Measurements from ENCODE around the gene PRICKLE2.

PRICKLE2 gene

DNA sequence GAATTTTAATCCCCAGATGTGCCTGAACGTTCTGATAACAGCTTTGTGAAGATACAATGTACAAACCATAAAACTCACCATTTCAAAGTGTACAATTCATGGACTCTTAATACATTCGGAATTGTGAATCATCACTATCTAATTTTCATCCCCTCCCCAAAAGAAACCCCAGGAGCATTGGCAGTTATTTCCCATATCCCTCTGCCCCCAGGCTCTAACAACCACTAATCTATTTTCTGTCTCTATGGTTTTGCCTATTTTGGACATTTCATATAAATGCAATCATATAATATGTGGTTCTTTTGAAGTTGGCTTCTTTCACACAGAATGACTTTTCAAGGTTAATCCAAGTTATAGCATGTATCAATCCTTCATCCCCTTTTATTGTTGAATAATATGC lies 25.3 kb downstream of the PRICKLE2 start:
- Histone ChIP-seq H3K36me3 (ENCODE audit: control insufficient read depth in 4 of 4, insufficient read depth in 4 of 4, low read length in 3 of 4) (no peaks in the 10 kb centered on the region), H3K4me1 (ENCODE audit: control extremely low read depth in 1 of 4, control insufficient read depth in 4 of 4, insufficient read depth in 4 of 4, low read length in 3 of 4) (peaks cover 0 to 16% (median 5%) of the 10 kb centered on the region in 4 experiments), H3K4me3 (ENCODE audit: control insufficient read depth in 1 of 7, extremely low read depth in 1 of 7, insufficient read depth in 4 of 7, low read depth in 2 of 7, low read length in 6 of 7) (no peak overlapping the region), H3K27me3 (replicated peaks in 2 of 5; ENCODE audit: control insufficient read depth in 4 of 5, insufficient read depth in 5 of 5, low read length in 4 of 5) (no peaks in the 10 kb centered on the region), H3K27ac (ENCODE audit: insufficient read depth in 1 of 2, low read depth in 1 of 2, low read length in 2 of 2, poor library complexity in 1 of 2, severe bottlenecking in 2 of 2) (no peak overlapping the region), H3K9me3 (ENCODE audit: control extremely low read depth in 1 of 5, control insufficient read depth in 4 of 5, insufficient read depth in 2 of 5, low read depth in 1 of 5, low read length in 4 of 5) (no peaks in the 10 kb centered on the region)
- ChIA-PET POLR2A (no interaction called here), CTCF (no interaction called here)
- WGBS (ENCODE audit: insufficient coverage) = 83% methylated on average over 2 of the region's 2 CpGs
- DNase-seq = no peak

GRCh38 chr3:64196236-64196929 lies 28.9 kb downstream of the PRICKLE2 start:
- Histone ChIP-seq H3K4me1 (ENCODE audit: control extremely low read depth in 1 of 4, control insufficient read depth in 4 of 4, insufficient read depth in 4 of 4, low read length in 3 of 4) (peaks cover 0 to 3% (median 0%) of the 10 kb centered on the region in 4 experiments), H3K4me3 (ENCODE audit: control insufficient read depth in 1 of 7, extremely low read depth in 1 of 7, insufficient read depth in 4 of 7, low read depth in 2 of 7, low read length in 6 of 7) (no peak overlapping the region), H3K36me3 (ENCODE audit: control insufficient read depth in 4 of 4, insufficient read depth in 4 of 4, low read length in 3 of 4) (no peaks in the 10 kb centered on the region), H3K27me3 (replicated peaks in 2 of 5; ENCODE audit: control insufficient read depth in 4 of 5, insufficient read depth in 5 of 5, low read length in 4 of 5) (no peaks in the 10 kb centered on the region), H3K9me3 (ENCODE audit: control extremely low read depth in 1 of 5, control insufficient read depth in 4 of 5, insufficient read depth in 2 of 5, low read depth in 1 of 5, low read length in 4 of 5) (peaks cover 0 to 6% (median 0%) of the 10 kb centered on the region in 5 experiments), H3K27ac (ENCODE audit: insufficient read depth in 1 of 2, low read depth in 1 of 2, low read length in 2 of 2, poor library complexity in 1 of 2, severe bottlenecking in 2 of 2) (no peak overlapping the region)
- WGBS (ENCODE audit: insufficient coverage) = 100% methylated on average over 1 of the region's 5 CpGs
- no peak for DNase-seq
- ChIA-PET POLR2A (no interaction called here), CTCF (interaction anchor here (0.6 kb wide), 1 partner anchor 848 kb away, joined by 3 read pairs; no protein-coding TSS in a partner anchor)

GRCh38 chr3:64195789-64196188 lies 29.5 kb downstream of the PRICKLE2 start:
- Histone ChIP-seq H3K9me3 (ENCODE audit: control extremely low read depth in 1 of 5, control insufficient read depth in 4 of 5, insufficient read depth in 2 of 5, low read depth in 1 of 5, low read length in 4 of 5) (peaks cover 0 to 6% (median 0%) of the 10 kb centered on the region in 5 experiments), H3K27me3 (replicated peaks in 2 of 5; ENCODE audit: control insufficient read depth in 4 of 5, insufficient read depth in 5 of 5, low read length in 4 of 5) (no peaks in the 10 kb centered on the region), H3K36me3 (ENCODE audit: control insufficient read depth in 4 of 4, insufficient read depth in 4 of 4, low read length in 3 of 4) (no peaks in the 10 kb centered on the region), H3K4me3 (ENCODE audit: control insufficient read depth in 1 of 7, extremely low read depth in 1 of 7, insufficient read depth in 4 of 7, low read depth in 2 of 7, low read length in 6 of 7) (no peak overlapping the region), H3K27ac (ENCODE audit: insufficient read depth in 1 of 2, low read depth in 1 of 2, low read length in 2 of 2, poor library complexity in 1 of 2, severe bottlenecking in 2 of 2) (no peak overlapping the region), H3K4me1 (ENCODE audit: control extremely low read depth in 1 of 4, control insufficient read depth in 4 of 4, insufficient read depth in 4 of 4, low read length in 3 of 4) (peaks cover 0 to 3% (median 0%) of the 10 kb centered on the region in 4 experiments)
- WGBS (ENCODE audit: insufficient coverage) = no CpG with 5 or more reads among the region's 1 CpG
- no peak for DNase-seq
- ChIA-PET POLR2A (no interaction called here), CTCF (no interaction called here)

DNA sequence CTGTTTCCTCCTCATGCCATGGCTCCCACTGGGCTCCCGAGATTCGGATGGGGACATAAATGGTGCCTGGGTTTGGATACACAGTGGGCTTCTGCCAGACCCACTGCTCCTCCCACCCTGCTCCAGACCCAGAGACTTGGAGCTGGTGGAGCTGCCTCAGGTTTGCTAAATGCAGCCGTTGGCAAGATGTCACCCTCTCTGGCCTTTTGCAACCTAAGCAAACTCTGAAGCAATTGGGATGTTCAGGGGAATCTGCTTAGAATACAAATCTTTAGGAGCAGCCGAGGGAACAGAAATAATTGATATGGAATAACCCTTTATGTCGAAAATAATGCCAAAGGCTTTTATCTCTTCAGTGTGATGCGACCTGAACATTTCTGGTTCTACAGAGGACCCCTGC lies 33.4 kb downstream of the PRICKLE2 start:
- WGBS (ENCODE audit: insufficient coverage) = 97% methylated on average over 5 of the region's 6 CpGs
- peaks cover 0 to 6% (median 0%) of the 10 kb centered on the region in 5 experiments for H3K9me3 ChIP-seq (ENCODE audit: control extremely low read depth in 1 of 5, control insufficient read depth in 4 of 5, insufficient read depth in 2 of 5, low read depth in 1 of 5, low read length in 4 of 5)
- H3K4me3 ChIP-seq (ENCODE audit: control insufficient read depth in 1 of 7, extremely low read depth in 1 of 7, insufficient read depth in 4 of 7, low read depth in 2 of 7, low read length in 6 of 7) = no peak overlapping the region
- CTCF ChIA-PET = no interaction called here
- no peaks in the 10 kb centered on the region for H3K27me3 ChIP-seq (replicated peaks in 2 of 5; ENCODE audit: control insufficient read depth in 4 of 5, insufficient read depth in 5 of 5, low read length in 4 of 5)
- no peak for DNase-seq
- POLR2A ChIA-PET = no interaction called here
- H3K36me3 ChIP-seq (ENCODE audit: control insufficient read depth in 4 of 4, insufficient read depth in 4 of 4, low read length in 3 of 4) = no peaks in the 10 kb centered on the region
- H3K27ac ChIP-seq (ENCODE audit: insufficient read depth in 1 of 2, low read depth in 1 of 2, low read length in 2 of 2, poor library complexity in 1 of 2, severe bottlenecking in 2 of 2) = no peak overlapping the region
- no peaks in the 10 kb centered on the region for H3K4me1 ChIP-seq (ENCODE audit: control extremely low read depth in 1 of 4, control insufficient read depth in 4 of 4, insufficient read depth in 4 of 4, low read length in 3 of 4)

DNA sequence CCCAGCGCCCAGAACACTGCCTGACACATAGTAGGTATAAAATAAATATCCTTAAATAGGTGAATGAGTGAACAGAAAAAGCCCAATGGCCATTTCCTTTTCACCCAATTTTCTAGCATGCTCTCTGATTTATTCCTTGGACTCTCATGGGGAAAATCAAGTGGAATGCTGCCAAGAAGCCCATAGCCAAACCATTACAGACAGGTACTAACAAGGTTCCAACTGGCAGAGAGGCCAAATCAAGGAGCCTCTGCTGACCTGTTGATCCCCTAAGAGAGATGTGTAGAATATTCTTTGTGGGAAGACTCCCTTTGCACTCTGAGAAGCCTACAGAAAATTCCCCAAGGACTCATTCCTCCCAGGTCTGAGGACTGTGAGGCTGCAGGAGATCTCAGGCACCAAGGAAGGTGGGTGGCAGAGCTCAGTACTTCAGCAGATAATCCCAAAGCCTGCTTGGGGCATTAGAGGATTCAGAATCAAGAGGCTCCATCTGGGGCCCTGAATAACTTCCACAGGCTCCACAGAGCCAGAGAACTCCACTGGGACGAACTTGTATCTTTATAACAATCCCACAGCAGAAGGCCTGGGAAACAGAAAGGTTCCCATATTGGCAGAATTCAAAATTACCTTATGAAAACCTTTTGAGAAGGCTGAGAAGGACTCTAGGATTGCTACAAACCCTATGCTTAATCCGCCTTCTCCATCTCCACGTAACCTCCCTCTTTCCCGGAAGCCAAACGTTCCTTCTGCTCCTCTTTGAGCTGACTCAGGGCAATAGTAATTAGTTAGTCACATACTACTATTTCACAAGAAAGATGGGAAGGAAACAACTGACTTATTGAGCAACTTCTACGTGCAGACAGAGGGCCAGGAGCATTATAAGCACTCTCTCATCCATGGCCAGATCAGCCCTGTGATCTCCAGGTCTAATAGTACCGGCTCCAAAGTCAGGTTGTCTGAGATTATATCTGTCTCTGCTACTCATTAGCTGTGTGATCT lies 34.5 kb downstream of the PRICKLE2 start:
- H3K27ac ChIP-seq (ENCODE audit: insufficient read depth in 1 of 2, low read depth in 1 of 2, low read length in 2 of 2, poor library complexity in 1 of 2, severe bottlenecking in 2 of 2) = no peak overlapping the region
- H3K9me3 ChIP-seq (ENCODE audit: control extremely low read depth in 1 of 5, control insufficient read depth in 4 of 5, insufficient read depth in 2 of 5, low read depth in 1 of 5, low read length in 4 of 5) = peaks cover 0 to 6% (median 0%) of the 10 kb centered on the region in 5 experiments
- no peak for DNase-seq
- no peaks in the 10 kb centered on the region for H3K36me3 ChIP-seq (ENCODE audit: control insufficient read depth in 4 of 4, insufficient read depth in 4 of 4, low read length in 3 of 4)
- 91% methylated on average over 5 of the region's 8 CpGs for WGBS (ENCODE audit: insufficient coverage)
- POLR2A ChIA-PET = no interaction called here
- CTCF ChIA-PET = no interaction called here
- no peaks in the 10 kb centered on the region for H3K27me3 ChIP-seq (replicated peaks in 2 of 5; ENCODE audit: control insufficient read depth in 4 of 5, insufficient read depth in 5 of 5, low read length in 4 of 5)
- no peak overlapping the region for H3K4me3 ChIP-seq (ENCODE audit: control insufficient read depth in 1 of 7, extremely low read depth in 1 of 7, insufficient read depth in 4 of 7, low read depth in 2 of 7, low read length in 6 of 7)
- H3K4me1 ChIP-seq (ENCODE audit: control extremely low read depth in 1 of 4, control insufficient read depth in 4 of 4, insufficient read depth in 4 of 4, low read length in 3 of 4) = no peaks in the 10 kb centered on the region

- no peaks in the 10 kb centered on the region for H3K4me1 ChIP-seq (ENCODE audit: control extremely low read depth in 1 of 4, control insufficient read depth in 4 of 4, insufficient read depth in 4 of 4, low read length in 3 of 4)
- no peak overlapping the region for H3K4me3 ChIP-seq (ENCODE audit: control insufficient read depth in 1 of 7, extremely low read depth in 1 of 7, insufficient read depth in 4 of 7, low read depth in 2 of 7, low read length in 6 of 7)
- POLR2A ChIA-PET = no interaction called here
- CTCF ChIA-PET = no interaction called here
- WGBS (ENCODE audit: insufficient coverage) = 60% methylated on average over 7 of the region's 7 CpGs
- no peaks in the 10 kb centered on the region for H3K36me3 ChIP-seq (ENCODE audit: control insufficient read depth in 4 of 4, insufficient read depth in 4 of 4, low read length in 3 of 4)
- H3K27me3 ChIP-seq (replicated peaks in 2 of 5; ENCODE audit: control insufficient read depth in 4 of 5, insufficient read depth in 5 of 5, low read length in 4 of 5) = no peaks in the 10 kb centered on the region
- DNase-seq = no peak
- H3K9me3 ChIP-seq (ENCODE audit: control extremely low read depth in 1 of 5, control insufficient read depth in 4 of 5, insufficient read depth in 2 of 5, low read depth in 1 of 5, low read length in 4 of 5) = peaks cover 0 to 3% (median 0%) of the 10 kb centered on the region in 5 experiments
- H3K27ac ChIP-seq (ENCODE audit: insufficient read depth in 1 of 2, low read depth in 1 of 2, low read length in 2 of 2, poor library complexity in 1 of 2, severe bottlenecking in 2 of 2) = no peak overlapping the region
Observed at GRCh38 chr3:64188810-64189560, 36.3 kb downstream of the PRICKLE2 start.

Measured in common myeloid progenitor, CD34-positive (primary cell).